Germinal center (tissue), 1 donor: ENCODE measurements around the gene VCL.
"Not testable (repeated sequence)": the region's sequence is repeated elsewhere in the genome, so short reads cannot be mapped to it uniquely, and the experiment has no call there.

ENCODE experiments used
- DNase-seq: peaks from one replicate; pipeline ENCODE4 v3.0.0; 2012; ENCODE audit warnings: mixed read lengths, low spot score

The VCL gene

DNA sequence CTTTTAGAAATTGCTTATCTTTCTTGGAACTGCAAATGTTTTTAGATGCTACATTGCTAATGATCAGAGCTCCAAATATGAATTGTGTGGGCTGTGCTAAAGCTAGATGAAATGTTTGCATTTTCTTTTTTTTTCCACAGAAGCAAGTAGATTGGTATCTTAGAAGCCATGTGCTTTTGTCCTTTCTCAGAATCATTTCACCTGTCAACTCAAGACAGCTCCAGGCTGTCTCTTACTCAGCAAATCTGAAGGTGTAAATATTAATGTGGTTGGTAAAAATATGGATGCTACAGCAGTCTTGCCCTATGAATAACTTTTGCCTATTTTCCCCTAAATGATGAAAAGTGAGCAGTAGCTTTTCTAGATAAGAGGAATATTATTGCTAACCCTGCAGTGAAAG, 111.5 kb downstream of the VCL start:
- DNase-seq, result no peak

DNA sequence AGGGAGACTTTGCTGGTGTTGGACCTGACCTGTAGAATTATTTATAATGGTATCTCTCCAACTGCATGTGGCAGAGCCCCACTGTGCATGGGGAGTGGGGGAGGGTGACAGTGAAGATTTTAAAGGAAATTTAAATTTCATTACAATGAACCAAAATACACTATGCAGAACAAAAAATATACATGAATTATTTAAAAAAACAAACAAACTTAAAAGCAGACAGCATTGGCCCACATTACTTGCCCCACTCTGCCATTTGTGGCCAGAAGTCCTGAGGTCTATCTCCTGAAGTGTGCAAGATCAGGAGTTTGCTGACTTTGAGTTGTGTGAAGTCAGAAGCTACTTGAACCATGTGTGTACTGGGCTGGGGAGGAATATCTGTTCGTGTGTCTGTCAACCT, 112.2 kb downstream of the VCL start:
- no peak for DNase-seq

DNA sequence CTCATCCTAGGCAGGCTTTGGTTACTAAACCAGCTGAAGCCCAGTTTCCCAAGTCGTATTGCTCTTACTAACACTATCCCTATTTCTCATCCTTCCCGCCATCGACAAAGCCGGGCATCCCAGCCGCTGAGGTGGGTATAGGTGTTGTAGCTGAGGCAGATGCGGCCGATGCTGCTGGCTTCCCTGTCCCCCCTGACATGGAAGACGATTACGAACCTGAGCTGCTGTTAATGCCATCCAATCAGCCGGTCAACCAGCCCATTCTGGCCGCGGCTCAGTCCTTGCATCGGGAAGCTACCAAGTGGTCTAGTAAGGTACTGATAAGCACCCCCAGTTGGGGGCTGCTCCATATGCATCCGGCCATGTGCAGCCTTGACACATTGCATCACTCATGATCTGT, 113.9 kb downstream of the VCL start:
- DNase-seq, result no peak

DNA sequence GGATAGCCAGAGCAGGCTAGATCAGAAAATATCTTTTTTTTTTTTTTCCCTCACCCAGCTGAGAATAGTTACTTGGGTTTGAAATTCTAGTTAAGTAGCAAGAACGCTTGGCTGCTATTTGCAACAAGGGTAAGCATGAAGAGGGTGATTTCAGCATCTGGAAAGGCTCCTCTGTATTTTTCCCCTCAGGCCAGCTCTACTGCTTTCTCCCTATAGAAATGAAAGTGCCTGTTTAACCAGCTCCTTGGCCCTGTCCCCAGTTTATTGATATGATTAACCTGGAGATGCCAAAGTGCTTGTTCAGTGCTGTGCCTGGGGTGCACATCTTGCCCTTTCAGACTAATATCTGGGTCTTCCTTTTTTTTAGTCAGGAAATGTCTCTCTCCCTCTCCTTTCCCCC, 115.6 kb downstream of the VCL start:
- no peak for DNase-seq

DNA sequence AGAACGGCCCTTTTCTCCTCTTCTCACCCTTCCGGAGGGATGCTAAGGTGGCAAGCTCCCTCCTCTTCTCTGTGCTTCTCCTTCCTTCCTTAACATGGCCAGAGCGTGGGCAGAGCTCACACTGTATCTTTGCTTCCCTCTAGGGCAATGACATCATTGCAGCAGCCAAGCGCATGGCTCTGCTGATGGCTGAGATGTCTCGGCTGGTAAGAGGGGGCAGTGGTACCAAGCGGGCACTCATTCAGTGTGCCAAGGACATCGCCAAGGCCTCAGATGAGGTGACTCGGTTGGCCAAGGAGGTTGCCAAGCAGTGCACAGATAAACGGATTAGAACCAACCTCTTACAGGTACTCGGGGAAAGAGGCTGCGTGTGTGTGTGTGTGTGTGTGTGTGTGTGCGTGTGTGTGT, 116.1 kb downstream of the VCL start:
- no peak for DNase-seq

DNA sequence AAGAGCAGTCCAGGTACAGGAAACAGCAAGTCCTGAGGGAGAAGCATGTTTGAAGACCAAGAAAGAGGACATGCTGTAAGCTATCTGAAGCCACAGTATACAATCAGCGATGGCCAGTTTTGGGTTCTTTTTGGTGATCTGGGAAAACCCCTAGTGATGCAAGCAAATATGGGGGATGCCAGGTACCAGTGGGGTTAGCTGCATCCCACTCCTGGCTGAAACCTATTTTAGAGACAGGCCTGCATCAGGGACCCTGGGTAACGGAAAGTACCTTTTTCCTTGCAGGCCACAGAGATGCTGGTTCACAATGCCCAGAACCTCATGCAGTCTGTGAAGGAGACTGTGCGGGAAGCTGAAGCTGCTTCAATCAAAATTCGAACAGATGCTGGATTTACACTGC, 119.8 kb downstream of the VCL start:
- DNase-seq, result no peak

DNA sequence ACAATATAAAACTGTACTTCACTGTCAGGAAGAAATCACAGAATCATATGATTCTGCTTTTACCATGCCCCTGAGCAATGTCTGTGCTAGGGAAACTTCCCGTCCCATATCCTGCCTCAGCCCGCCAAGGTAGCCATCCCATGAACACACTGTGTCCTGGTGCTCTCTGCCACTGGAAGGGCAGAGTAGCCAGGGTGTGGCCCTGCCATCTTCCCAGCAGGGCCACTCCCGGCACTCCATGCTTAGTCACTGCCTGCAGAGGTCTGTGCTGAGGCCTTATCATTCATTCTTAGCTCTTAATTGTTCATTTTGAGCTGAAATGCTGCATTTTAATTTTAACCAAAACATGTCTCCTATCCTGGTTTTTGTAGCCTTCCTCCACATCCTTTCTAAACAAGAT, 120.9 kb downstream of the VCL start:
- DNase-seq, result no peak

DNA sequence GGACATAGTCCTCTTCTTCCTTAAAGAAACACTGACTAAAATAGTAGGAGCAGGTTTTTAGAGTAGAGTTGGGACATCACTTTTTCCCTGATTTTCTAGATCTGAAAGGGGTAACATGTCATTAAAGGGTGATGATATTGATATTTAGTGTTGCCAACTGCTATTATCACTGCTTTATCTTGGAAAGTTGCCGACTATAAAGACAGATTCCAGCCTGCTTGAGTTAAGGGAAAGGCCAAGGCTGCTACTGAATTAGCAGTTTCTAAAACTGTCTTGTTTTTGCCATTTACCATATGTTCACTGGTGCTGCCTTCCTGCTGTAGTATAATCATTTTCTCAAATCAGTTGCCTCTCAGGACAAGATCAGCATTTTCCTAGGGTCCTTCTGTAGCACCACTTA, 123.0 kb downstream of the VCL start:
- no peak for DNase-seq

DNA sequence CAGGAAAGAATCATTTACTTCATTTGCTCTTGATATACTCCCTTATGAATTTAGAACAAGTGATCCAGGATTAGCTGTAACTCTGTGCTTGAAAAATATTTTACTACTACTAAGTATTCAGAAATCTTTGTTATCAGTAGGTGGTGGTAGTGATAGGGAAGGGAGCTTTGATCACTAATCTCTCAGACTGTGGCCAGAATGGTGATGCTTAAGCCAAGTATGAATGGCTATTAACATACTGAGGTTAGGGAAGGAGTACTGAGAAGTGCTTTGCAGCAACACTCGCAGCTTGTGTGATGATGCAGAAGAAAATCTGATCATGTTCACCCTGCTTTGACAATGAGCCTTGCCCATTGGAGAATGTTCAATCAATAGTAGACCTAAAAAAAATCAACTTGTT, 123.5 kb downstream of the VCL start:
- no peak for DNase-seq

DNA sequence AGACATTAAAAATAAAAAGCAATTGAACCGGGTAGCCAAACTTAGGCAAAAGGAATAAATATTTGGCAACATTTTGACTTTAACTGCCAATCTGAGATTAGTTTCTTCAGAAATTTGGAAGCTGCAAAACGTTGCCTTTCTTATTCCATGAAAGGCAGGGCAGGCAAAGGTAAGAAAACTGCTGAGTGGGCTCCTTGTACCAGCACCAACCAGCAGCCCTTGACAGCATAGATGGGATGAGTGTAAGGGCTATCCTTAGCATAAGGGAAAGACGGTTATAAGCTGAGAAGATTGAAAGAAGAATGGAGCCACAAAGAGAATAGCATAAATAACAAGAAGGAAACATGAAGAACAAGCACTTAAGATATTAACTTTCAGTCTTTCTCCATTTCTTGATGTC, 124.1 kb downstream of the VCL start:
- DNase-seq, result no peak

DNA sequence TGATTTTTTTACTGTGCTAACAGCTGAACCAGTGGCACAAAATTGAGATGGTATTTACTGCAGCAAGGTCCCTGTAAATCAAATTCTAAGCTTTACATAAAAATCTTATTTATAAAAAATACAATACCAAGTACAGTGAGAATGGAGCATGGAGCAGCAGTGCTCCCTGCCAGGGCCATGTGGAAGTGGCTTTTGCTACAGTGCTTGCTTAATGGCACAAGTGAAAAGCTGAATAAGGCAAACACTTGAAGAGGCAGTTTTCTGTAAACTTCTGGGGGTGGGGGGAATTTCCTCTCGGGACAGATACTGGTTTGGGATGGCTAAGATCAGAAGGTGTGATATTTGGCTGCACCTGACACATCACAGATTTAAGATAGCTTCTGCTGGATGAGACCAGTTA, 125.2 kb downstream of the VCL start:
- no peak for DNase-seq

DNA sequence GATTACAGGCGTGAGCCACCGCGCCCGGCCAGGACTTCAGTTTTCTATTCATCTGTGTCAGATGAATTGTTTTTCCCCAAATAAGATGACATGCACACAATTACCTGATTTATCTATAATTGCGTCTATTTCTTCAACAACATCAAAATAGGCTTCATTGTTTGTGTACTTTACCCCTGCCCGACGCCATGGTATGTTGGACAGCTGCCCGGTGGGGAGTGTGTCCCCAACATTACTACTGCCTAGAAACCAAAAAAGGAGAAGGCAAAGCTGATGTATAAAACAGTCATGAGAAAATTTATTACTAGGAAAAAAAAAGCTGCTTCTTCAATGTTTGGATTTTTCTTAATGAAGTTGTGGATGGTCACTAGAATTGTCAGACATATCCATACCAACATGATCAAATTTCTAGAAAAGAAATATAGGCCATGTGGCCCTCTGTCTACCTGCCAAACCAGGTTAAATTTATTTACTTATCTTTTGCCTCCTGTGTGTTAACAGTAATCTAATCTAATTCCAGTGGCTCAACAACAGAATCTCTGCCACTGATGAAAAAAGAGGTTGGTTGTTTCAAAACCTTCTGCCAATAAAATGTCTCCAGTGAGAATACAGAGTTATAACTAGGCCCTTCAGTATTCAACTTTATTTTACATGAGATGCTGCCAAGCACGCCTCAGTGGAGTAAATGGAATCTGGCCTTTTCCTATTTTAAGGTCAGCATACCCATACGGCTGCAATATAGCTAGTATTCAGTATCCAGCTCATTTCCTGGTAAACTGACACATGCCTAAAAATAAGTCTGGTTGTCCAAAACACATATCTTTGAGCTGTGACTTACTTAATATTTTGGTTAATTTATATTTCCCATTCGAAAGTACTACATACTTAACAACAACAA, 136.3 kb downstream of the VCL start:
- no peak for DNase-seq

DNA sequence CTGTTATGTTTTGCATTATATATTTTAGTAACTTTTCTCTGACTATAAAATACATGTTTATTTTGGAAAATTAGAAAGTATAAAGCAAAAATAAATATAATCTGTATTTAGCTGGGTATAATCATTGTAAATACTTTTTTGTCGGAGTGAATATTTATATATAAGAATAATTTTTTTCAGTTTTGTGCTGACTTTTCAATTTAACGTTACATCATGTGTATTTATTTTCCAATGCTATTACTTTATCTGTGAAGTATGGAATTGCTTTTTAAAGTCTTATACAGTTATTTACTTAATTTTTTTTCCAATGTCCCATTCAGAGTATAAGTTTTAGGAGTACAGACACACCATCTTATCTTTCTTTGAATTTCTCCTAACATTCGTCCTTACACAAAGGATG, 137.5 kb downstream of the VCL start:
- no peak for DNase-seq

DNA sequence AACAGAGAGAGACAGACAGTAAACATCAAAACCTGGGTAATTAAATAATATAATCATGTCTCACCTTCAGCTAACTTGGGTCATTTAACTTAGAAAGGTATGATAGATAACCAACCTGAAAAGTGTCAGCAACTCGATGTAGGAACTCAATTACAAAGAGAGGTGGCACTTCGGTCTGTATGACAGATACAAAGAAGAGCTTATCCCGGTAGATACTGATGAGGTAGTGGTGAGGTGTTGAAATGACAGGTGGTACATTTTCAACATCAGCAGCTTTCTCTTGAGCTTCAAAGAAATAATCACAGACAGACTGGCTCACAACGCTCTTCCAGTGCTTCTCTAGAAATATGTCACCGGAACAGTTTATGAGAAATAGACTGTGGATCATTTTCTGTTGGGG, 140.1 kb downstream of the VCL start:
- no peak for DNase-seq

DNA sequence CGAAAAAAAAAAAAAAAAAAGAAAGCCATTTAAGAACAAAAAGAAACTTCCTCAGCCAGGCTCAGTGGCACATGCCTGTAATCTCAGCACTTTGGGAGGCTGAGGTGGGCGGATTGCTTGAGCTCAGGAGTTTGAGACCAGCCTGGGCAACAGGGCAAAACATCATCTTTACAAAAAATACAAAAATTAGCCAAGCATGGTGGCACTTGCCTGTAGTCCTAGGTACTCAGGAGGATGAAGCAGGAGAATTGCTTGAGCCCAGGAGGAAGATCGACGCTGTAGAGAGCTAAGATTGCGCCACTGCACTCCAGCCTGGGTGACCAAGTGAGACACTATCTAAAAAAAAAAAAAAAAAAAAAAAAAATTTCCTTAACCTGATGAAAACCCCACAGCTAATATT, 140.7 kb downstream of the VCL start:
- DNase-seq, result not testable (repeated sequence)

DNA sequence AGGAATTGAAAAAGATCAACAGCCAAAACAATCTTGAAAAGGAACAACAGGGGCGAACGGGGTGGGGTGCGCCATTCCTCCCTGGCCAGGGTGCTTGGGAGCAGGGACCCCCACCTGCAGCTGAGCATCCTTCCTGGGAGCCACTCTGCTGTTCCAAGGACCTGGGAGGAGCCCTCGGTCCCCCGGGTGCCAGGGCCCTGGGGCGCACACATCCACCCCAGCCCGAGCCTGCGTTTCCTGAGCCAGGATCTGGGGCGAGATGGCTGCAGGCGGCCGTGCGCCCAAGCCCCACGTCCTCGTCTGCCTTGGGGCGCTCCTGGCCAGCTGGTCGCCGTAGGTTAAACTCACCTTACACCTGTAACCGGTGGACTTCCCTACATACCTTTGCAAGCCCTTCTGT, 142.1 kb downstream of the VCL start:
- no peak for DNase-seq

DNA sequence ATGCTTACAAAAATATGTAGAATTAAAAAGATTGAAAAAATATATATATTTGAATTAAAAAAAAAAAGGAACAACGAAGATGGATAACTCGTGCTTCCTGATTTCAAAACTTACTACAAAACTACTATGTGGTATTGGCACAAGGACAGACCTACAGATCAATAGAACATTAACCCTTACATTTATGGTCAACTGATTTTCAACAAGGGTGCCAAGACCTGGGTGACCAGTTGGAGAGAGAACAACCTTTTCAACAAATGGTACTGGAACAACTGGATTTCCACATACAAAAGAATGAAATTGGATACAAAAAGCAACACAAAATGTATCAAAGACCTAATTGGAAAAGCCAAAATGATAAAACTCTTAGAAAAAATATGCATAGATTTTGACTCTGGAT, 142.6 kb downstream of the VCL start:
- no peak for DNase-seq

DNA sequence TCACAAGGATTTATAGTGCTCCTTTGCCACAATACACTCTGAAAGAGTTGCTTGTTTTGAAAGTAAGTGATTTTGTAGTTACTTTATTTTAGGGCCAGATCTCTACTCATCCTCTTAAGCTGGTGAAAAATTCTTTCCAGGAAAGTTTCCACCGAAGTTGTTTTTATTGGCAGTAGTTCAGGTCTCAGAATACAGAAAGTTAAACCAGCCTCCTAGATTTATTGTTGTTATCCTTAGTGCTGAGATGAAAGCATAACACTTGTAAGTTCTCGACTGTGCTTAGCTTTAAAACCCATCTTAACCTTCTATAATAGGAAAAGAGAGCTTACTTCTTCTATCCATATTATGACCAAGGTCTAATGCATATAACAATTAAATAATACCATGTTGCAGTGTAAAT, 147.2 kb downstream of the VCL start:
- no peak for DNase-seq

DNA sequence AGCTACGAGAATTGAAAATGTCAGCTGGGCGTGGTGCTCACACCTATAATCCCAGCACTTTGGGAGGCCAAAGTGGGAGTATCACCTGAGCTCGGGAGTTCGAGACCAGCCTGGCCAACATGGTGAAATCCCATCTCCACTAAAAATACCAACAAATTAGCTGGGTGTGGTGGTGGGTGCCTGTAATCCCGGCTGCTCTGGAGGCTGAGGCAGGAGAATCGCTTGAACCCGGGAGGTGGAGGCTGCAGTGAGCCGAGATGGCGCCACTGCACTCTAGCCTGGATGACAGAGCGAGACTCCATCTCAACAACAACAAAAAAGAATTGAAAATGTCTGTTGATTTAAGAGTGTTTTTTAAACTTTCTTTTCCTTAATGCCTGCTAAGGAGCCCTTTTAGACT, 149.1 kb downstream of the VCL start:
- DNase-seq, result not testable (repeated sequence)

DNA sequence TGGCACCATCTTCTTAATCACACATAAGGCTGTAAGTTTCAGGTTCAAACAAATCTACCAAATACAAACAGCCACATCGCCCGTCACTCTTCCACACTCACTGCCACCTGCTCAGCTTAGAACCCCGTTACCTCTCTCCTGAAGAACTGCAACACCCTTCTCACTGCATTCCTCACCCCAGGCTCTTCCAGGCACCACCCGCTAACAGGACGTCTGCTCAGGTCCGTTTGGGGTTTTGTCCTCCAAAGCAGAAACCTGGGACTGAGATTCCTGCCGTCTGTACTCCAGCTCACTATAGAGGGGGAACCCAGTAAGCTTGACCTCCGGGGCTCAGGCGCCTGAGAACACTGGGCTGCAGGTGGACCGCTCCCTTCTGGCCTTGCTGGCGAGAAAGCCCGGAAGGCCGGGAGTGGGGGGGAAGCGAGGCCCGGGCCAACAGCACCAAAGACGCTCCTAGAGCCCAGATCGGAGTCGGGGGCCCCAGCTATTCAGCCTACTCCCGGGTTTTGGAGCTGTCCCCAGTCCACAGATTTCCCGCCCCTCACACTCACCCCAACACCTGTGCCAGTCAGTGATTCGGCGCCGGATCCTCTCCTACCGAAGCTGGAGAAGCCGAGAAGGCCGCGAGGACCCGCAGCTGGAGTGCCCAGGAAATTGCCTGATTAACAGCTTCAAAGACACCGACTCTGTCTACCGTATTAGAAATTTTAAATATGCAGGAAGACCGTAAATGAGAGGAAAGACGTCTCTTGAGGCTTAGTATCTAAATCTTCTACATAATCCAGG, 152.5 kb downstream of the VCL start, which contains the start of gene AP3M1:
Gene AP3M1, minus strand, starts transcription at position 625 of the 786 bp plus-strand sequence. CDS start 12,449 bp downstream, outside the sequence.
- peak; percentile 84 for DNase-seq

DNA sequence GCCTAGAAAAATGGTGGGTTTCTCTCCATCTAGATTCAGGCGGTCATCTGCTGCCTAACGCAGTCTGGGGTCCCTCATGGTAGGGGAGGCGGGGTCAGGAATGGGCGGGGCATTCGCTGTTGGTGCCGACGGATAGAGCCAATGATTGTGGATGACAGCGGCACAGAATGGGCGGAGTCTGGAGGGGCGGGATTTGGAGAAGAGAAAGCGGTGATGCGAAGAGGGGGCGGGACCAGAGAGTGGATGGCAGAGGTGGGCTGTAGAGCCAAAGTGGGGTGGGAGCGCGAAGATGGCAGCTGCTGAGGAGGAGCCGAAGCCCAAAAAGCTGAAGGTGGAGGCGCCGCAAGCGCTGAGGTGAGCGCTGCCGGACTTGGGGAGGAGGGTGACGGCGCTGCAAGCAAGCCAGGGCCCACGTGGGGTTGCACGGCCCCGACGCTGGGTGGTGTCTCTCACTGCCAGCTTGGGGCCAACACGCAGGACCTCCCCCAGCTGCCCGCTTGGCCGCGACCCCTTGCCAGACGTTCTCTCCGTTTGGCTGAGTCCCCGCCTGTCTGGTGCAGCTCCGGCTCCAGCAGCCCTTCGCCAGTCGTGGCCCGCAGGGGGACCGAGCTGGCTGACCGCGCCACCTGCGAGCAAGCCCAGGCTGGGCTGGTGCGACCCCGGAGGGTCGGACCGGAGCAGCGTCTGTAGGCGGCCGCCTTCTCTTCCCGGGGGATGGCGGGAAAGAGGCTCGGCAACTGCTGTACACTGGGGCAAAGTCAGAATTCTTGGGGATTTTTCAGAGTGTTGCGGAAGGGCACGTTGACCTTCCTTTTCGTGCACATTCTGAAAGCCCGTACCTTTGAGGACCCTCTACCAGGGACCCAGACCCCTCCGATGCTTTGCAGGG, 153.3 kb downstream of the VCL start, which contains the start of gene ADK:
Gene ADK, plus strand, starts transcription at position 232 of the 889 bp plus-strand sequence. Its CDS starts 58 bp downstream, at position 290.
- DNase-seq, result peak; percentile 99
